ENCODE data around the gene RASGRP3. TPM values are rescaled to one million over a fixed set of nuclear protein-coding genes. Genes with fewer than 3 reads are reported as not detected.

The RASGRP3 gene
- polyA plus RNA-seq, 1 donor = 26.4 TPM

DNA sequence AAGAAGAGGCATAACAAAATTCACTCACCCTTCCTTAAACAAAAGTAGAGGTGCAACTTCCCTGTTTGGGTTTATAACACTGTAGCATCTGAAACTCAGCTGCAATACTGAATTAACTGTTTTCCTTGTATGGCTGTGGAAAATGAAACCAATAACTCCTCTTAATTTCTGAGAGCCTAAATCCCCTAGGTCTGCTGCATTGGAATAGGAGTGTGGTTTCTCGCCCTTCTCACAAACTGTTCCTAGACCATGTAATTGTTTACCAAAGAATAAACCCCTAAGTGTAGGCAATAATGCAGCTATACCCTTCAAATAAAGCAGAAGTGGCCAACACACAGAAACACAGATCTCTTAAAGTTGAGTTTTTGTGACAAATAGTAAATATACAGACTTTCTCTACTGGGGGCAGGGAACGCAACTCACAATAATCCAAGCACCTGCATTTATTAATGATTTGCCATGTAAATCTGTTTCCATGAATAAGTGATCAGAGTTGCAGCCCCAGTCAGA, 52.0 kb downstream of the RASGRP3 start:
- no peak for DNase-seq

DNA sequence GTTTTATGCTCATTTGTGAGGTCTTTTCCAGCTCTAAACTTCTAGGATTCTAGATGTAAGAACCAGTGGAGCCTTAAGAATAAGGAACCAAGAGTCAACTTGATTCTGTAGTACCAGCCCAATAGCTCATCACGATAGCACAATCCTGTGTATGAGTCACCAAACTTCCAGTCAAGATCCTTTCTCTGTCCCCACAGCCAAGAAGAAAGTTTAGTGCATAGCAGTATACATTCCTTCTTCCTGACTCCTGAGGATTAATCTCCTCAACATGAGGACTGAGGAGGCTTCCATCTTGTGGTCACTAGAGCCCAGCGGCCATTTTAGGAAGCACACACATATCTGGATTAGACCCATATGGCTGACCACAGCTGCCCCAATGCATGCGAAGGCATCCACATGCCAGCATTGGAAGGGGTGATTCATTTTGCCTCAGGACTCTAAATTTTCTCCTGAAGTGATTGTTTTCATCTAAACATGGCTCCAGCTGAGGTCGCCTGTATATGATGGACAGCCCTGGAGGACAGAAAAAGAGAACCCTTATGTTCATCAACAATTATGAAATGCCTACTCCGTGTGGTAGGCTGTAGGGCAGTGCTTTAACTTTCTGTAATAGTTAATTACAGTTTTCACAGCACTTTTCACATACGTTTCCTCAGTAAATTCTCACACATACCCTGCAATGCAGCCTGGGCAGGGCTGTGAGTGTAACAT, 53.5 kb downstream of the RASGRP3 start:
- DNase-seq = no peak

DNA sequence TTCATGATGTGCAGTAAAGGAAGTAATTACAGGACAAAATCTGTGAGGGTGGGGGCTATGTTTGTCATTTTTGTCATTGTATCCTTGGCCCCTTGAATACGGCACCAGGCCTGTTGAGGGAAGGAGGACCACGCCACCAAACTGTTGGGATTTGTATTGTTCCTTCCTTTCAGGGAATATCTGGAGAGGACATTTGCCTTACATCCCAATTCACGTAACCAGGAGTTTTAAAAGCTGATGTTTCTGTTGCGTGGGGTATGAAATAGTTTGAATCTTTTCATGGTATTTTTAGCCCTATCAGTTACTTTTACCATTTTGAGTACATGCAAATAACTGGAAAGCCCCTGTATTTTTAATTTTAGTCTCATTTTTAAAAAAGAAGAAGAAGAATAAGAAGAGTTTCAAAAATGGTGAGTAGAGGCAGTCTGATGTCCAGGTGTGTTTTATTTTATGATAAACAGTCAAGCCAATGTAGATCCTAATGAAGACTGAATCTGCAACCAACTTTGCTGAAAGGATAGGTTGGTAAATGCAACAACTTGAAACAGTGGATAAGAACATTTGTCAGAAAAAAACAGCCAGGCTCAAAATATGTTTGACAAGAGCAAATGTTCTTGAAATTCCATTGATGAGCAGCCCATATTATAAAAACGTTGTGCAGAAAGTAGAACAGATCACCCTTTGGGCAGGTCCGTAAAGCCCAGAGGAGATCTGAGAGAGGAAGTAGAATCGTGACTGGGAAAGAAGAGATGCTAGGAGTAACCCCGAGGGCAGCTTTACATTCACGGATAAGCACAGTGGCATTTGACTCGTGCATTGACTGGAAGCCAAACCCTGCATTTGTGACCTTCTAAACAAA, 54.5 kb downstream of the RASGRP3 start:
- DNase-seq = no peak

DNA sequence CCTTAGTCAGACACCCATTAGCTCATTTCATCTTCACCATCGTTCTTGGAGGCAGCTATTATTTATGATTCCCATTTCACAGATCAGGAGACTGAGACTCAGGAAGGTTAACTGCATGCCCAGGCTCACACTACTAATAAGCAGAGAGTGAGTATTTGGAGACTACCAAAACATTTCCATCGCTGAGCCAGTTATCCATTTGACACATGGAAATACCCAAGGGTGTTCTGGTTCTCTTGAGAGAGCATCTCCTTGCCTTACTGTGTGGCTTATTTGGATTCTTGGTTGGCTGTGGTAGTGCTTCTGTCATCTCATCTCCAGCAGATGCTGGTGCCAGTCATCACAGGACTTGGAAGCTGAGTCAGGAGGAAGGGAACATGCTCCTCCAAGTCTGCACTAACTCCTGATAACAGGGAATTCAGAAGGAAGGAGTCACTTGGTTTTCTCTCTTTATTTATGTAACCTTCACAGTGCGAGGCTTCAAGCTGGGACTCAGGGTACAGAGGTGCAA, 55.2 kb downstream of the RASGRP3 start:
- DNase-seq = no peak

DNA sequence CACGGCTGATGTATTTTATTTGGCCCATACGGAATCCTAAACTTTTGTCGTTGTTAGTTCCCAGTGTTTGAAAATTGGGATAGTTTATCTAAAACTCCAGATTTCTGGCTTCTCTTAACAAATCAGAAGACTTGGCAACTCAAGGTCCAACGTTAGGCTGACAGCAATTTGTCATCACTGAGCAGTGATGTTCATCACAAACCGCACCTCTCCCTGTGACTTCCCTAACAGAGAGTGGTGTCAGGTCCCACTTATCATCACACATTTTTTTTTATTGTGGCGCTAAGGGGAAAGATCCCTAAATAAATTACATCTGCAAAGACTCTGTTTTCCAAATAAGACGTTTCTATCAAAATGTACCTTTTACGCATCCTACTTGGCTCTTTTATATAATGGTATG, 55.7 kb downstream of the RASGRP3 start:
- DNase-seq = no peak

DNA sequence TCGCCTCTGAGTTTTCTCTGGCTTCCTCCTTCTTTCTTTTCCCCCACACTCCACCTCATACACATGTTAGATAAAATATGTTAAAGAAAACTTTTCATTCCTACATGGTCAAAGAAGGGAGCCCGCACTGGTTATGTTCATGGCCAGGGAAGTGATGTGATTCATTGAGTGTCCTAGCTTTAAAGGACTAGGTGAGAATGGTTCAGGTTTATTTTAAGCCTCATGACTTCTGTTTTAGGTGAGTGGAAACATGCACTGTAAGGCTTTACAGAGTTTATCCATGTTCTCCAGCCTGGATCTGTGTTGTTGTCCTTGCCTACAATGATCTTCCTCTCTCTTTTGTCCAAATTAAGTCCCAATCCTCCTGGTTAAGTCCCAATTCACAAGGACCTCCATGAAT, 56.5 kb downstream of the RASGRP3 start:
- DNase-seq = no peak

DNA sequence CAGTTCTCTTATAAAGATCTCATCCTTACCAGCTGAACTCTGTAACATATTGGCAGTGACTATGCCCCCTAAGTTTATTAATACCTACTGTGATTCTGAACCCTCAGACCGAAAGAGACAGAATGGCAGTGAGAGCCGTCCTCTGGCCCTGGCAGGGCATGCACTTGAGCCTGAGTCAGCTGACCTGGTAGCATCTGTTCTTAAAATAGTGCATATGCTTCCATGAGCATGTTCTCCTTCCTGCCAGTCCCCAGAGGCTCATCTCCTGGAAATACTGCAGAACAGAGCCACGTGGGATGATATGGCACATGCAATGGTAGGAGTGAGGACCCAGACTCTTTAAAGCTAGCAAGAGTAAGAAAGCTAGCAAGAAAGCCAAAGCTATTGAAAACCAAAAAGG, 59.0 kb downstream of the RASGRP3 start:
- DNase-seq = no peak

DNA sequence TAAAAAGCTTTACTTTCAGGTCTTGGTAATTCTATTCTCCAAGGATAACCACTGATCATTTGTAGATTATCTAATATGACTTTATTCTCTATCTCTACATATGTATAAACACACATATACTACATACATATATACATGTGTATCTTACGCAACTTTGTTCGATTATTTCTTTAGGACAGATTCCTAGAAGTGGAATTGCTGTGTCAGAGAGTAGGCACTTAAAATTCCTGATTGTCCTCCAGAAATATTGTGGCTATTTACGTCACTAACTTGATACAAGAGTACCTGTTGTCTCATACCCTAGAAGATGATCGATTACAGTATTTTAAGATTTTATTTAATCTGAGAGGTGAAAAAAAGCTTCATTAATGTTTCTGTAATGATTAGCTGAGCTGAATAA, 64.8 kb downstream of the RASGRP3 start:
- DNase-seq = no peak

DNA sequence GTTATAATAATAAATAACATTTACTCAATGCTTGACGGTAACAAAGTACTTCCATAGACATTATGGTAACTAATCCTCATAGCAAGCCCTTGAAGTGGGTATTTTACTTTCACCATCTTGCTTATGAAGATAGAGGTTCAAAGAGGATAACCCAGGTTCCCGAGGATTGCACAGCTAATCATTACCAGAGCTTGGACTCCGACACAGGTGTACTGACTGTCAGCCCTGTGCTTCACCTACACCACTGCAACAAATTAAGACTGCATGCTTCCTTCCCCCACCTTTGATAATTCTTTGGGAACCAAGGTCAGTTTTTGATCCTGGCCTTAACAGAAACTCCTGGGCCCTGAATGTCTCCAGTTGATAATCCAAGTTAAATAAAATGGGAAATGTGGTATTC, 73.8 kb downstream of the RASGRP3 start:
- DNase-seq = no peak

DNA sequence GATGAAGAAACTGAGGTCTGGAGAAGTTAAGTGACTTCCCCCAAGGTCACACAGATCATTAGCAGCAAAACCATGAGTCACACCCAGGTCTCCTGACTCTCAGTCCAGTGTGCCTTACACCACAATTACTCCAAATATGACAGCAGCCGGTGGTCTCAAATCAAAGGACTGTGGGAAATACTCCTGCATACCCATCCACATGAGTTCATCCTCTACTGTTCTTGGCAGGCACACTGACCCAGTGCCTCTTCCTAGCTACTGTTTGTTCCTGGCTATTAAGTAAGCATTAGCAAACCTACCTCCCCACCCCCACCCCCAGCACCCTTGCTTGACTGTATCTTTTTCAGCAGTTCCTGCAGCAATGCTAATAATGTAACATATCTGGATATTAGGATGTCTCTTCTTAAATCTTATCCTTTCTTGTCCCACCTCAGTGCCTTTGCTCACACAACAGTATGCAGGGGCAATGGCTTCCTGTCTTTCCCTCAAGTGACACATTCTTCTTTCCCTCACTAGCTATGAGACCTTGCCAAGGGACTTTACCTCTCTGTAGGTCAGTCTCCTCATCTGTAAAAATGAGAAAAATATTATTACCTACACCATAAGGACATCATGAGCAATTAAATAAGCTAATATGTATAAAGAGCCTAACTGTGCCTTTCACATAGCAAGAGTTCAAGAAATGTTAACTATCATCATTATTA, 76.5 kb downstream of the RASGRP3 start:
- no peak for DNase-seq

DNA sequence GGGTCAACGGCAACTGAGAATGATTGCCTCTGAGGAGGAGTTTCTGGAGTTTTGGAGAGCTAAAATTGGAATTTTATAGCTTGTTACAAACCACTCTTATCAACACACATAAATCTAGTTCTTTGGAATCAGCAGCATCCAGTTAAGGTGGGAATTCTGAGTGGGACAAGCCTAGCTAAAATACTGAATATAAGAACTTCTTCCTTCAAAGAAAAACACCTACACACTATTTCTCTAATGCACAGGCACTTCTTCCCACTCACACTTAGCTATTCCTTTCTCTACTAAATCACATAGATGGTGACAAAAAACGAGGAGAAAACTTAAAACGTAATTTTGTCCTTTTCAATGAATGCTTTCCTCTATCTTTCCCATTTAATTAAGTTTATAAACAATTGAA, 79.2 kb downstream of the RASGRP3 start:
- no peak for DNase-seq

DNA sequence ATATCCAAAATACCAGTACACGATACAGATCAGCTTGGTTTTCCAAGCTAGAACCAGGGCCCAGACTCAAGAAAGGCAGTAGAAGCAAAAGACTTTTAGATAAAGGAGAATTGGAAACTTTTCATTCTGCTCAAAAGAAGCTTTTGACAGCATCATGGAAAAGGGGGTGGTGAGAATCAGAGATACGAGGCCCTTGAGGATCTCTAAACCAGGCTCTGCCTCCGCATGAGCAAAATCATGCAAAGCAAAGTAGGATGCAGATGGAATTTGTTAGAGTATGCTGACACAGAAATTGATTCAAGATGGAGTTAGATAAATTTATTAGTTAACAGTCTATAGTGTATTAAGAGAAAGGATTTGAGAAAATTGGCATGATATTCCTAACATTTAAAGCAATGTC, 82.9 kb downstream of the RASGRP3 start:
- peak; percentile 48 for DNase-seq

DNA sequence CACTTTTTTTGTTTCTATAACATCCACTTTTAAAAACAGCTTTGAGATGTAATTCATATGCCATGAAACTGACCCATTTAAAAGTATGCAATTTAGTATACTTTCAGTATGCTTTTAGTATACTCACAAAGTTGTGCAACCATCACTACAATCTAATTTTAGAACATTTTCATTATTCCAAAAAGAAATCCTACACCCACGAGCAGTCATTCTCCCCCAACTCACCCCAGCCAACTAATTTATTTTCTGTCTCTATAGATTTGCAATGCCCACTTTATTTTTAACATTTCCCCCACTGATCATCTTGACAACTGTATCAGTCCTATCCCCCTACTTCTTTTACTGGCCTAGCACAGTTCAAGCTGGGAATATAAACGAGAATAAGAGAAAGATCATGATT, 83.6 kb downstream of the RASGRP3 start:
- DNase-seq = peak; percentile 11

DNA sequence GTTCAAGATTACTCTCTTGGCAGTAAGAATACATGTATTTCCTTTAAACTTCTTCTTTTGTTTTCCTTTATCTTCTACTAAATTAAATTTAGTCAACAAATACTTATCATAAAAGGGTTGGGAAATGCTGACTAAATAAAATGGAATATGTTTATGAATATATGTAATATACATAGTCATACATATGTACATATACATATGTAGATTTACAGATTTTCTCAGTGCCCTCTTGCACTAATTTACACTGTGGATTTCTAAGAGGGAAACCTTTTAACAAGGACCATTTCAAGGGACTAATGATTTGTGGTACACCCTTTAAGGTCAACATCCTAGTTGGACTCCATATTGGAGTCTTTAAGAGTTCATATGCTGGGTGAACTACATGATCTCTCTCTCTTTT, 85.4 kb downstream of the RASGRP3 start:
- DNase-seq = no peak

DNA sequence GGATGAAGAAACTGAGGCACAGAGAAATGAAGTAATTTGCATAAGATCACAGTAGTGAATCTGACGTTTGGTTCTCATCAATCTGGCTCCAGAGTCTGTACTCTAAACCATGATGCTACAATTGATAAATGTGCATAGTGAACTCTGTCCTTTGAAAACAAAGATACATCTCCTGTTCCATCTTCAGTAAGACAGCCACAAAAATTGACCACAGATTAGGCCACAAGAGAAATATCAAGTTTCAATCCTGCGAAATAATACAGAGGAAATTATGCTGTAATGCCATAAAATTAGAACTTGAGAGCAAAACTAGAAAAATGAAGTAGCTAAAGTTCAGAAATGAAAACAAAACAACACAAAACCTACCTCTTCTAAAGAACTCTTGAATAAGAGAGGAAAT, 94.2 kb downstream of the RASGRP3 start:
- no peak for DNase-seq

DNA sequence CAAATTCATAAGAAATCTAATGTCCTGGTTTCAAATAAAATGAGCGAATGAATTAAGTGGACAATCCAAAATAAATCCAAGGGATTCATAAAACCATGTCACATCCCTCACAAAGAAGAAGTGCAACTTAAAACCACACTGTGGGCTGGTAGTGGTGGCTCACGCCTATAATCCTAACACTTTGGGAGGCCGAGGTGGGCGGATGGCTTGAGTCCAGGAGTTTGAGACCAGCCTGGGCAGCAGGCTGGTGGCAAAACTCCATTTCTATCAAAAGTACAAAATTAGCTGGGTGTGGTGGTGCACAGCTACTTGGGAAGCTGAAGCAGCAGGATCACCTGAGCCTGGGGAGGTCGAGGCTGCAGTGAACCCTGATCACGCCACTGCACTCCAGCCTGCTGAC, 97.2 kb downstream of the RASGRP3 start:
- no peak for DNase-seq

DNA sequence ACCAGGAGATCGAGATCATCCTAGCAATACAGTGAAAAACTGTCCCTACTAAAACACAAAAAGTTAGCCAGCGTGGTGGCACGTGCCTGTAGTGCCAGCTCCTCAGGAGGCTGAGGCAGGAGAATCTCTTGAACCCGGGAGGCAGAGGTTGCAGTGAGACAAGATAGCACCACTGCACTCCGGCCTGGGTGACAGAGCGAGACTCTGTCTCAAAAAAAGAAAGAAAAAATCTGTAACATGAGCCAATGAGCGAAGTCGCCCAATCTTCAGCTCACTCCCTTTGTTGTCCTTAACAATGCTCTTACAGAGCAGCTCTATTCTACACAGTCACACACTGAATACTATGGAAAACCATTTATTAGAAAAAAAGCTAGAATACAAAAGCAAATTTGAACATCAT, 100.6 kb downstream of the RASGRP3 start:
- DNase-seq = no peak

DNA sequence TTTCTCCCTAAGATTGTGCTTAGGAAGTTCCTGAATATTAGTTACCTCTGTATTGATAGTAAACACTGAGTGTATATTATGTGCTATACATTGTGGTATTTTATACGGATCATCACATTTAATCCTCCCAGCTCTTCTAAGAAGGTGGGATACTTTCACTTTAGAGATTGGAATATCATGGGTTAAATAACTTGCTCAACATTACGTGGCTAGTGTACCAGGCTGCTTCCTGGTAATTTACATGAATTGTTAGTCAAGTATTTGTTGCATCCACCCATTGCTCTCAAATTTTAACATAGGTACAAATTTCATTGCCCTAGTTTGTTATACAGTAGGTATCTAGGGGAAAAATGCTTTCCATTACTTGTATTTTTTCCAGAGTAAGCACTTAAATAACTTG, 101.2 kb downstream of the RASGRP3 start:
- DNase-seq = no peak

DNA sequence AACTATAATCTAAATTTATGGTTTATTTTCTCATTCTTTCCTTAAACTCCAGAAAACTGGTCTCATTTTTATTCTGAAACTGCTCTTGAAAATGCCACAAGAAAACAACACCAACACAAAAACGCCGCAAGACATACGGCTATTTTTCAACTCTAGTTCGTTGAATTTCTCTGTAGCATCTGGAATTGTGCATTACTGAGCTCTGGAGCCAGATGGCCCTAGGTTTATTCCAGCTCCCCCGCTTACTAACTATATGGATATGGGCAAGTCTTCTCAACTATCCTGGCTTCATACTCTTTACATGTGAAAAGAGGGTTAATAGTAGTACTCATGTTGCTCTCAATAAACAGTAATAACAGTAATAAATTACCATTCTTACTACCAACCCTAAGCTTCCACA, 102.8 kb downstream of the RASGRP3 start:
- no peak for DNase-seq

DNA sequence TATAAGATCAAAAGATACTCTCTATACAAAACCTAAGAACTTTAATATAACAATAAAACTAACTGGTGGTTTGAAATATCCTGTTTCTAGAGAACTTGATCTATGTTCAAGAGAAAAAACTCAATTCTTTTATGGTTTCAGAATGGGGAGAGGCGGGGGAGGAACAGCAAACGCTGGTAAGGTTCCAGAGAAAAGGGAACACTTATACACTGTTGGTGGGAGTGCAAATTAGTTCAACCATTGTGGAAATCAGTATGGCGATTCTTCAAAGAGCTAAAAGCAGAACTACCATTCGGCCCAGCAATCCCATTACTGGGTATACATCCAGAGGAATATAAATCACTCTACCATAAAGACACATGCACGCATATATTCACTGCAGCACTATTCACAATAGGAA, 105.4 kb downstream of the RASGRP3 start:
- DNase-seq = no peak

DNA sequence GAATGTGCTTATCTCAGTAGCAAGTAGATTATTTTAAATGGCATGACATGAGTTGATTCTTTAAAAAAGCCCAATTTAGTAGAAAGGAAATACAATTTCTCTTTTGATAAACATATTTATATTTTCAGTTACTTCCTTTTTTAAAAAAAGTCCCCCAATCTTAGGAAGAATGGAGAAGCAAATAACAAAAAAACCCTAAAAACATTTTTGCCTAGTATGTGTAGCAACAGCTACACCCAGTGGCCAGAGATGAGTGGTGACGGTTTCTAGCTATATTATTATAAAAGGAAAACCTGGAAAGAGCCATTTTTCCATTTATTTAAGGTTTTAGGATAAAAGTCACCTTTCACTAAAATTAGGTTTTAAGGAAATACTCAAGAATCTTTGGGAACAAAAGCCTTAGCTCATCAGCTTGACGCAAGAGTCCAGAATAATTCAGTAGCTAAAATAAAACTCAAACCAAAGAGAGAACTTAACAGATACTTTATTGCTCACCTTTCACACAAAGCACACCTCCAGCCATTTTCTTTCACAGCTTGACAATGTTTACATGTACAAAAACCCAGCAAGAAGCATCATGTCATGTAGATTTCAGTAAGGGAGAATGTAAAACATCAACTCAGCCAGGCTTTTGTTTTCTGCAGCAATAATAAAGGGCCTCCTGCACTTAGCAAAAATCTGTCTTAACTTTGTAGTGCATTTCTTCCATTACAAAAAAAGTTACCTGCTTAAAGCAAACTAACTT, 106.9 kb downstream of the RASGRP3 start:
- no peak for DNase-seq

DNA sequence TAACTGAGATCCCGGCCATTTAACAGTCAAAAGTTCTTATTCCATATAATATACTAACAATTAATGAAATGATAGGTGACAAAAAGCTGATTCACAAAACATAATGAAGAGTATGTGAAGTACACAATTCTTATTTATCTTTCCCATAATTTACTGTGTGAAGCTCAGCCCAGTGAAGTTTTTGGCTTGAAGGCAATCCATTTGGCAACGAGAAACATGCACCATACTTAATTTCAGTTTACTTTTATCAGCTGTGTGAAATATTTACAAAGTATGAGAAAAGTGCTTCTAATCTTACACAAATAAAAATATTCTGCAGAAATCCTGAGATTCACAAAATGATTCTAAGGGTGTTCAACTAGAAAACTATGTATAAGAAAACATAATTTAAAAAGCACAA, 110.3 kb downstream of the RASGRP3 start:
- DNase-seq = no peak

Data from hindlimb muscle (tissue), 1 donor.